Skin of body (tissue), 2 donors: ENCODE measurements around the gene YIF1A. TPM values are rescaled to one million over a fixed set of nuclear protein-coding genes. Genes with fewer than 3 reads are reported as not detected.
A peak's percentile ranks its signal among the peaks of the same experiment; 100 is the strongest.
"Not testable (repeated sequence)": the region's sequence is repeated elsewhere in the genome, so short reads cannot be mapped to it uniquely, and the experiment has no call there.

Source experiments
- DNase-seq: peaks from one replicate; lab custom pipeline; 2025; lab: John Stamatoyannopoulos, UW
- total RNA-seq: library from RNA; depleted of rRNA; stranded (reverse); fragments of >200 nt; gene quantifications from one replicate; pipeline ENCODE4 v1.2.3, GENCODE V29; 2014

Gene YIF1A
- total RNA-seq, 1 donor from 2014 or later = 49.7 TPM

GRCh38 chr11:66271816-66272215 is 17.1 kb downstream of the YIF1A start:
- no peak for DNase-seq

DNA sequence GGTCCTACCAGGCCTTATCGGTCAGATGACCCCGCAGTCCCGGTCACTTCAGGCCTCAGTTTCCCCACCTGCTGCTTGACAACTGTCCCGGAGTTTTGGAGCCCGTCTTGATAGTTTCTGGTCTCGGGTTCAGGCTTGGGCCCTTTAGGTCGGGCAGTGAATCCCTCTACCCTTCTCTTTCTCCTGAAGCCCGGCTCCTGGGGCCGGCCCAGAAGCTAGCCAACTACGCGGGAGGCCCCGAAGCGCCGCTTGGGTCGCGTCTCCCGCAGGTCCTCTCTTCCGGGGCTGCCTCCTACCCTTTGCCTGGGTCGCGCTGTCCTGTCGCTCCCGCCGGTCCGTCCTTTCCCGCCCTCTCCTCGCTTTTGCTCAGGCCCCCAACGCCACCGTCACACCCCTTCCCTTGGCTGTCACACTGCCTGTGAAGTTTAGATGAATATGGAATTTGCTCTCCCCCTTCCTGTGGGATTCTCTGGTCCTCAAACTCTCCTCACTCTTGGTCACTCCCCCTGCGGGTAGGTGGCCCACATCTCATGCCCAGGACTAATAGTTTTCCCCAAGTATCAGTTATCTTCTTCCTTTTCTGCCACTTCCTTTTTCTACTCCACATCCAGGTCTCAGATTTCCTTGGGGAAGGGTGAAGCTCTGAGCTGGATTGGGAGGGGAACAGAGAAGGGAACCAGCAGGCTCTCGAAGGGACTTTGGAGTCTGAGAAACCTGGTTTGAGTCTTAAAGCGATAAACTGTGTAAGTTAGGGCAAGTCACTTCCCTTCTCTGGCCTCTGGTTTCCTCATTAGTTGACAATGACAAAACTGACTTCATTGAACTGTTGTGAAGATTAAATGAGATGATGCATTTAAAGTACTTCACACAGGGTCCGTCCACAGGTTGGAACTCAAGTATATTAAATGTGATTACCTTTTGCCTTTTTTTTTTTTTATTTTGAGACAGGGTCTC is 19.7 kb downstream of the YIF1A start:
- DNase-seq = no peak

GRCh38 chr11:66268244-66268951 is 20.5 kb downstream of the YIF1A start, which contains the start of gene RAB1B:
Gene RAB1B (plus strand): TSS chr11:66268639. CDS start chr11:66268680, 41 bp downstream.
- DNase-seq = peak; percentile 100

- peak; percentile 95 for DNase-seq
These were observed 21.3 kb downstream of the YIF1A start for GRCh38 chr11:66267379-66268243.

DNA sequence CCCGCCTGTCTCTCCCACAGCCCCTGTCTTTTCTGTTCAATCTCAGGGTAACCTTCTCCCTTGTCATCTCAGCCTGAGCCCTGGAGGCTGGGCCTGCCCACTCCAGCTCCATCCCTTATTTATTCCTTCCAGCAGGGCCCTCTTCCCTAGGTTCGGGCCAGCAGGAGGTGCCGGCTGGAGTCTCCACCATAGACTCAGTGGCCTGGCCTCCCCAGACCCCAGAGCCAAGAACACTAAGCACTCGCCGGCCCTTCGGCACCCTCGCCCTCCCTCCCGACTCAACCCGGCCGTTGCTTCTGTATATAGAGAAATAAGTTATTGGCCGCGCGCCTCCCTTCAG is 21.9 kb downstream of the YIF1A start:
- DNase-seq = no peak

DNA sequence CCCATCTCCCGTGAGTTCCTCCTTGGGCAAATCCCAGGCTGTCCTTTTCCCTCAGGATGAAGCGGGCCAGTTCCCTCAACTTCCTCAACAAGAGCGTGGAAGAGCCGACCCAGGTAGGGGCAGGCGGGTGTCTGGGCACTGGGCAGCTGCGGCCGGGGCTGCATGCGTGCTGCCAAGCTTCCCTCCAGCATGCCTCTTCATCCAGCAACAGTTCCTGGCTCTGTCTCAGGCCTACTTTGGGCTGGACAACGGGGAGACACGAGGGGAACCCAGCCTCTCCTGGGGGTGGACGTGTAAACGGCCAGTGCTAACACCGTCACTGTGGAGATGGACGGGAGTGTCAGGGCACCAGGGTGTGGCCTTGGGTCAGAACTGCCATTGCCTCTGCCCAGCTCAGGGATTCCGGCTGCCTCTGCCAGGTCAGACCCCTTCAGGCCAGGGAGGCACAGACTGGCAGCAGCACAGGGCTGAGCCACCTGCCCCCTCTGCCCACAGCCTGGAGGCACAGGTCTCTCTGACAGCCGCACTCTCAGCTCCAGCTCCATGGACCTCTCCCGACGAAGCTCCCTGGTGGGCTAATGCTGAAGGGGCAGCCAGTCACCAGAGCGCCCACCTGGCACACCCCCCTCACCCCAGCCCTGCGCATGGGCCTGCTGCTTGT is 22.4 kb downstream of the YIF1A start:
- DNase-seq = no peak

DNA sequence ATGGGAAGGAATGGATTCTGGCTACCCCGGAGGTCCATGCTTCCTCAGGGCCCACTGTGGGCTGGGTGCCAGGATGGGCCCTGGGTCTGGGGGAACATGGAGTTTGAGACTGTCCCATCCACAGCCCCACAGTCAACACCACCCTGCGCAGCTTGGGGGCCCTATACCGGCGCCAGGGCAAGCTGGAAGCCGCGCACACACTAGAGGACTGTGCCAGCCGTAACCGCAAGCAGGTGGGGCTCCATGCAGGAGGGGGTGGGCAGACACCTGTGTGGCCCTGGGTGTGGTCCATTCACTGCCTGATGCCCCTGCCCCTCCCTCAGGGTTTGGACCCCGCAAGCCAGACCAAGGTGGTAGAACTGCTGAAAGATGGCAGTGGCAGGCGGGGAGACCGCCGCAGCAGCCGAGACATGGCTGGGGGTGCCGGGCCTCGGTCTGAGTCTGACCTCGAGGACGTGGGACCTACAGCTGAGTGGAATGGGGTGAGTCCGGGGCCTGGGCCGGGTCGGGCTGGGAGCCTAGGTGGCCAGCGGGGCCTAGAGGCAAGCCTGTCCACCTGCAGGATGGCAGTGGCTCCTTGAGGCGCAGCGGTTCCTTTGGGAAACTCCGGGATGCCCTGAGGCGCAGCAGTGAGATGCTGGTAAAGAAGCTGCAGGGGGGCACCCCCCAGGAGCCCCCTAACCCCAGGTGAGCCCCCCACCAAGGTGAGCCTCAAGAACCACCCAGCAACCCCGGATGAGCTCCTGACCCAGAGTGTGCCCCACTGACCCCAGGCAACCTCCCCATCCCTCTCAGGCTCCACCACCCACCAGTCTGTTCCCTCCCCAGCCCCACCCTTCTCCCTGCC is 23.2 kb downstream of the YIF1A start:
- DNase-seq = no peak

DNA sequence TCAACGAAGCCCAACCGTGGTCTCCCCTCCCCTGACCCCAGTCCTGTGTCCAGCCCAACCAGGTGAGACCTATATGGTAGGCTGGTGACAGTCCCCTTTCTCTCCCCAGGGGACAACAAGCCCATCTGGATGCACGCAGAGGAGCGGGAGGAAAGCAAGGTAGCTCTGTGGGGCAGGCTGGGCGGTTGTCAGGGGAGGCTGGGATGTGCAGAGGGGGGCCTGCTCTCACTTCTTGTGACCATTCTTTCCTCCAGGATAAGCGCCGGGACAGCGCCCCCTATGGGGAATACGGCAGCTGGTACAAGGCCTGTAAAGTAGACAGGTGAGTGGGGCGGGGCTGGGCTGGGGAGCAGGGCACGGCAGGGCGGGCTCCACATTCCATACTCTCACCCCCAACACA is 24.0 kb downstream of the YIF1A start:
- no peak for DNase-seq

GRCh38 chr11:66264383-66264782 is 24.6 kb downstream of the YIF1A start:
- no peak for DNase-seq

- no peak for DNase-seq
These were observed 25.2 kb downstream of the YIF1A start for GRCh38 chr11:66263785-66264184.

DNA sequence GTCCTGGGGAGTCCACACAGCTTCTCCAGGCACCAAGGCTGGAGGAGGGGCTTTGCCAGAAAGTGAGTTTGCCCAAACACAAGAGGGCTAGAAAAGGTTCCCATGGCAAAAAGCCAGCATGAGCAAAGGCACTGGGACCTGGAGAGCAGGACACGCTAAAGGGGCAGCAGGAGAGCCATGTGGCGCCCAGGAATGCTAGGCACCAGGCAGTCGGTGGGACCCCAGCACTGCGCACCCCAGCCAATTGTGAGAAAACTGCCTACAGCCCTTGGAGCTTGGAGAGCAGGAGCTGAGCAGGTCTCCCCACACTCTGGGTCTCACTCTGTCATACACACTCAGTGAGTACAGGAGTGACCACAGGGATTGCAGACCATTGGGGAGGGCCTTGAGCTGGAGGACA is 25.7 kb downstream of the YIF1A start:
- no peak for DNase-seq

GRCh38 chr11:66262696-66263095 is 26.2 kb downstream of the YIF1A start:
- DNase-seq = no peak

GRCh38 chr11:66262191-66262590 is 26.8 kb downstream of the YIF1A start:
- DNase-seq = no peak

GRCh38 chr11:66261578-66261977 is 27.4 kb downstream of the YIF1A start:
- DNase-seq = no peak

GRCh38 chr11:66259956-66260355 is 29.0 kb downstream of the YIF1A start:
- no peak for DNase-seq

- no peak for DNase-seq
These were observed 29.7 kb downstream of the YIF1A start for GRCh38 chr11:66259225-66259624.

GRCh38 chr11:66258473-66258893 is 30.5 kb downstream of the YIF1A start:
- no peak for DNase-seq

DNA sequence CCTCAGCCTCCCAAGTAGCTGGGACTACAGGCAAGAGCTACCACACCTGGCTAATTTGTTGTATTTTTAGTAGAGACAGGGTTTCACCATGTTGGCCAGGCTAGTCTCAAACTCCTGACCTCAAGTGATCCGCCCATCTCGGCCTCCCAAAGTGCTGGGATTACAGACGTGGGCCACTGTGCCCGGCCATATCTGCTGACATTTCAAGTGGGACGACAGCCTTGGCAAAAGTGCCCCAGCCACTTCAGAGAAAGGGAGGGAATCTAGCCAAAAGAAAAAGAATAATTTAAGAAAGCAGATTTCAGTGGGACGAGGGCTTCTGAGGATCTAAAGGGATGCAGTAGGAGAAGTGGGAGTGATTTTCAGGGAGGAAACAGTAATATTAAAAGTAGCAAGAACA is 35.9 kb downstream of the YIF1A start:
- not testable (repeated sequence) for DNase-seq

DNA sequence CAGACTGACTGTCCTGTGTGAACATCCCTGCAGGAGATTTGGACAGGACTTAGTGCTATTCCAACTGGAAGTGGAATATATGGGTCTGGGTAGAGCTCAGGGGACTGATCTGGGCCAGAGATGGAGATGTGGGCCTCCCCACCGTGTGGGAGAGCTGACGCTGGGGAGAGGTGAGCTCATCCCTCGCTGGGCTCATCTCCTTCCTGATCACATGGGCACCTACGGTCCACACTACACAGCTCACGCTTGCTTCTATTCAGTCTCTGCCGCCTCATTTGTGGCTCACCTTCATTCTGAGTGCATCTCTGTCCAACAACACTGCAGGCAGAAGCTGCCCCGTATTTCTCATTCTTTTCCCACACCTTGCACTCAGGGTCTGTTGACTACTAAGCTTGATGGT is 37.1 kb downstream of the YIF1A start:
- no peak for DNase-seq

DNA sequence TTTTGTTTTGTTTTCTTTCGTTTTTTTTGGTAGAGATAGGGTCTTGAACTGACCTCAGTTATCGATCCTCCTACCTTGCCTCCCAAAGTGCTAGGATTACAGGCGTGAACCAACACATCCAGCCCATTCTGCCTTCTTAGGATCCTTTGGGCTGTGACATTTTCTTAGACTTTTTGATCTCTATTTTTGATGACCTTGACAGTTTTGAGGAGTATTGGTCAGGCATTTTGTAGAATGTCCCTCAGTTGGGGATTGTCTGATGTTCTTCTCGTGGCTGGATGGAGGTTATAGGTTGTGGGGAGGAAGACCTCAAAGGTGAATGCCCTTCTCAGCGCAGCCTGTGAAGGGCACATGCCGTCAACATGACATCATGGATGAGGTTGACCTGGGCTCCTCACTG is 40.0 kb downstream of the YIF1A start:
- no peak for DNase-seq
